Spinal cord (tissue), 10 donors: ENCODE data around the gene ACTR3C. TPM values are rescaled to one million over a fixed set of nuclear protein-coding genes. Genes with fewer than 3 reads are reported as not detected.

Experiments used
- DNase-seq, 6 donors: peaks; one replicate each; pipeline versions ENCODE4 v3.0.0 to v3.0.0-alpha.2; 2013 to 2015; ENCODE audit warnings: low spot score in 6 of 6, low read depth in 4 of 6
- H3K27ac ChIP-seq: one replicate; pipeline ENCODE4 v1.5.1; 2013; ENCODE audit warnings: low read depth, low read length, control low read depth
- H3K27me3 ChIP-seq: one replicate; pipeline ENCODE4 v1.6.1; 2013; ENCODE audit warnings: low read length; ENCODE audit not compliant: control insufficient read depth, insufficient read depth
- H3K36me3 ChIP-seq: one replicate; pipeline ENCODE4 v1.6.1; 2013; ENCODE audit warnings: low read length; ENCODE audit not compliant: control insufficient read depth, insufficient read depth
- H3K4me1 ChIP-seq: one replicate; pipeline ENCODE4 v1.6.1; 2013; ENCODE audit warnings: low read length; ENCODE audit not compliant: control insufficient read depth, insufficient read depth
- H3K4me3 ChIP-seq: one replicate; pipeline ENCODE4 v1.5.1; 2013; ENCODE audit warnings: low read depth, low read length, control low read depth
- H3K9me3 ChIP-seq: one replicate; pipeline ENCODE4 v1.6.1; 2013; ENCODE audit warnings: low read length; ENCODE audit not compliant: control insufficient read depth, insufficient read depth
- WGBS: methylation state at CpG from one replicate; pipeline ENCODE4 v1.1.5; 2013; ENCODE audit warnings: missing lambda C conversion rate; ENCODE audit not compliant: insufficient coverage; 5-methylcytosine and 5-hydroxymethylcytosine counted together
- polyA plus RNA-seq, 2 donors: library from polyadenylated mRNA; unstranded; fragments of 120-200 nt; gene quantifications; one replicate each; pipeline ENCODE4 v1.2.1, GENCODE V29; 2013; ENCODE audit not compliant: insufficient read length in 2 of 2
- total RNA-seq, 2 donors: library from RNA; depleted of rRNA in 1 of 2; stranded (reverse); fragments of 120-200 nt in 1 of 2; fragments of >200 nt in 1 of 2; gene quantifications; one replicate each; pipeline versions ENCODE4 v1.2.3 to v1.2.4, GENCODE V29; 2013 to 2014
- donor health status: healthy.

ACTR3C gene
- total and polyA plus RNA-seq, 4 donors: 1.1 to 5.8 (median 4.3) TPM

GRCh38 chr7:150337659-150338081 lies 14.3 kb upstream of the ACTR3C start:
- H3K36me3 ChIP-seq: peaks cover 57% of the 10 kb centered on the region
- no peak overlapping the region for H3K4me3 ChIP-seq
- H3K9me3 ChIP-seq: no peaks in the 10 kb centered on the region
- no peak overlapping the region for H3K27ac ChIP-seq
- H3K4me1 ChIP-seq: peaks cover 57% of the 10 kb centered on the region
- 81% methylated on average over 4 of the region's 6 CpGs for WGBS
- no peak for DNase-seq
- H3K27me3 ChIP-seq: peaks cover 15% of the 10 kb centered on the region

GRCh38 chr7:150337179-150337578 lies 13.8 kb upstream of the ACTR3C start:
- Histone ChIP-seq H3K27me3 (peaks cover 15% of the 10 kb centered on the region), H3K36me3 (peaks cover 58% of the 10 kb centered on the region), H3K4me1 (peaks cover 57% of the 10 kb centered on the region), H3K4me3 (no peak overlapping the region), H3K9me3 (no peaks in the 10 kb centered on the region), H3K27ac (no peak overlapping the region)
- DNase-seq: no peak
- WGBS: 91% methylated on average over 18 of the region's 18 CpGs

DNA sequence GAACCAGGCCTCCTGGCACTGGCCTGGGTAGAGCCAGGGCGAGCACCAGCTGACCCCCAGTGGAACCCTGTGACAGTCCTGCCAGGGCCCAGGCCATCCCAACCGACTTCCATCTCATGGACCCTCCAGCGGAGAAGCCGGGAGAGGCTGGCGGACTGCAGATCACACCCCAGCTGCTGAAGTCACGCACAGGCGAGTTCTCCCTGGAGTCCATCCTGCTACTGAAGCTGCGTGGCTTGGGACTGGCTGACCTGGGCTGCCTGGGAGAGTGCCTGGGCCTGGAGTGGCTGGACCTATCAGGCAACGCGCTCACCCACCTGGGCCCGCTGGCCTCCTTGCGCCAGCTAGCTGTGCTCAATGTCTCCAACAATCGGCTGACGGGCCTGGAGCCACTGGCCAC lies 13.4 kb upstream of the ACTR3C start:
- Histone ChIP-seq H3K27me3 (peaks cover 15% of the 10 kb centered on the region), H3K36me3 (peaks cover 62% of the 10 kb centered on the region)

GRCh38 chr7:150335774-150336112 lies 12.4 kb upstream of the ACTR3C start:
- H3K27ac ChIP-seq: peak overlapping the region; percentile 36
- peaks cover 45% of the 10 kb centered on the region for H3K4me1 ChIP-seq
- H3K36me3 ChIP-seq: peaks cover 70% of the 10 kb centered on the region
- DNase-seq: peak in 1 of 6 donors; percentile 36
- H3K4me3 ChIP-seq: no peak overlapping the region
- peaks cover 10% of the 10 kb centered on the region for H3K27me3 ChIP-seq
- no peaks in the 10 kb centered on the region for H3K9me3 ChIP-seq
- 57% methylated on average over 6 of the region's 6 CpGs for WGBS

More for the DNA sequence above, 13.4 kb upstream of the ACTR3C start:
- H3K9me3 ChIP-seq: no peaks in the 10 kb centered on the region
- peaks cover 53% of the 10 kb centered on the region for H3K4me1 ChIP-seq
- no peak for DNase-seq
- H3K27ac ChIP-seq: no peak overlapping the region
- 95% methylated on average over 14 of the region's 14 CpGs for WGBS
- H3K4me3 ChIP-seq: no peak overlapping the region

DNA sequence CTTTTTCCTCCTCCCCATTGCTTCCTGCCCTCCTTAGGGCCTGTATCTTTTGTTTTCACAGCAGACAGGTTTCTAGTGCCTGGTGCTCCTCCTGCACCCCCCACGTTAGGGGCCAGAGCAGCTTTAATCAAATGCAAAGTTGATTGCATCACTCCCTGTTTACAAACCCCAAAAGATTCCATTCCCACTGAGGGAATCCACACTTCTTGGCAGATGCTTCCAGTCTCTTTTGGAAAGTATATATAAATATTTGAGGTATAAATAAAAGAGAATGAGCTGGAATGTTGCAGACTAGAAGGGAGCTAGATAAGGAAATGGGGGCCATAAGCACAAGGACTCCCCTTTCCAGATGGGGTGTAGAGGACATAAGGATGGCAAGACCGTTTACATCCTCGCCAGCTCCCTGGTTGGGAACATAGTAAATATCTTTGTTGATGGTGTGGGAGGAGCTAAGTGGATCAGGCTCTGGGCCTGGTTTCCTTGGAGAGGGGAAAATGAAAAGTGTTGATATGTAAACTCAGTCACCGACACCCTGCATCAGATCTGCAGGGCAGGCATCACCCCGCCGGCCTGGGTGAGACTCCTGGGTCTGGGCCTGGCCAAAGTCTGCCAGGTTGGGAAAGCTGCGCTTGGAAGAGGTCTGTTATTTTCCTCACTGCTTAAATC lies 11.9 kb upstream of the ACTR3C start:
- peaks cover 74% of the 10 kb centered on the region for H3K36me3 ChIP-seq
- DNase-seq: peak in 1 of 6 donors; percentile 35
- peak overlapping the region; percentile 36 for H3K27ac ChIP-seq
- H3K4me1 ChIP-seq: peaks cover 42% of the 10 kb centered on the region
- H3K9me3 ChIP-seq: no peaks in the 10 kb centered on the region
- 41% methylated on average over 7 of the region's 7 CpGs for WGBS
- peaks cover 7% of the 10 kb centered on the region for H3K27me3 ChIP-seq
- no peak overlapping the region for H3K4me3 ChIP-seq

- Histone ChIP-seq H3K4me3 (no peak overlapping the region), H3K4me1 (peaks cover 37% of the 10 kb centered on the region), H3K27me3 (no peaks in the 10 kb centered on the region), H3K9me3 (no peaks in the 10 kb centered on the region), H3K36me3 (peaks cover 78% of the 10 kb centered on the region), H3K27ac (no peak overlapping the region)
- DNase-seq: no peak
- 86% methylated on average over 5 of the region's 8 CpGs for WGBS
Measured at GRCh38 chr7:150334108-150334507, 10.8 kb upstream of the ACTR3C start.

DNA sequence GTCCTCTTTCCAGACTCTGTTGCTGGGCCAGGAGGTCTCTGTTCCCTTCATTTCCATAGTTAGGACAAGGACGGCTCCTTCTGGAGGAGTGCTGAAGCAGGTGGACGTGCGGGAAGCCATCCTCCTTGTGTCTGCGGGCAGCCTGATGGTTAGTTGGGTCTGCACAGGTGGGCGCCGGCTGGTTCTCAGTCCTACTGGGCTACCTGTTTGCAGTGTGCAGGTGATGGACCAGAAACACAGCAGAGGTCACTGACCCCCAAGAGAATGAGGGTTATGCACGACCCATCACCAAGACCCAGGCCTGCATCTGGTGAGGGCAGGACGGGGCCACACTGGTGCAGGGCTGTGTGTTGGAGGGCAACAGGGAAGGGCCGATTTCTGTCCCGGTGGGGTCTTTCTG lies 10.3 kb upstream of the ACTR3C start:
- DNase-seq: no peak
- 90% methylated on average over 10 of the region's 10 CpGs for WGBS
- Histone ChIP-seq H3K36me3 (peaks cover 78% of the 10 kb centered on the region), H3K9me3 (no peaks in the 10 kb centered on the region), H3K4me1 (peaks cover 32% of the 10 kb centered on the region), H3K27me3 (no peaks in the 10 kb centered on the region), H3K4me3 (no peak overlapping the region), H3K27ac (no peak overlapping the region)

GRCh38 chr7:150332852-150333635 lies 9.7 kb upstream of the ACTR3C start:
- Histone ChIP-seq H3K4me3 (no peak overlapping the region), H3K27ac (no peak overlapping the region), H3K4me1 (peaks cover 26% of the 10 kb centered on the region), H3K27me3 (no peaks in the 10 kb centered on the region), H3K36me3 (peaks cover 76% of the 10 kb centered on the region), H3K9me3 (no peaks in the 10 kb centered on the region)
- 96% methylated on average over 18 of the region's 18 CpGs for WGBS
- no peak for DNase-seq

- DNase-seq: no peak
- Histone ChIP-seq H3K27ac (no peak overlapping the region), H3K4me1 (peaks cover 11% of the 10 kb centered on the region), H3K36me3 (peaks cover 77% of the 10 kb centered on the region), H3K27me3 (no peaks in the 10 kb centered on the region), H3K9me3 (no peaks in the 10 kb centered on the region), H3K4me3 (no peak overlapping the region)
- WGBS: 93% methylated on average over 18 of the region's 19 CpGs
Measured at GRCh38 chr7:150330211-150330885, 7.0 kb upstream of the ACTR3C start.
